SJSA1 (cell line): ENCODE results near the gene FSHR. TPM values are rescaled to one million over a fixed set of nuclear protein-coding genes. Genes with fewer than 3 reads are reported as not detected.

Experiments used
- DNase-seq, 2 experiments: peaks; one replicate each; pipeline ENCODE4 v3.0.0-alpha.2; 2015 to 2020; ENCODE audit warnings: low spot score in 2 of 2, low read depth in 1 of 2
- H3K27ac ChIP-seq: fragments of 250-450 bp; sonication (Bioruptor Pico); 2 replicates; pipeline ENCODE4 v1.5.1; 2020; ENCODE audit warnings: mild to moderate bottlenecking, moderate library complexity
- H3K27me3 ChIP-seq: fragments of 250-450 bp; sonication (Bioruptor Pico); replicated peaks from 2 replicates; pipeline ENCODE4 v1.5.1; 2020; ENCODE audit warnings: mild to moderate bottlenecking, moderate library complexity
- H3K36me3 ChIP-seq: fragments of 250-450 bp; sonication (Bioruptor Pico); 2 replicates; pipeline ENCODE4 v1.5.1; 2020; ENCODE audit warnings: mild to moderate bottlenecking
- H3K4me1 ChIP-seq: fragments of 250-450 bp; sonication (Bioruptor Pico); replicated peaks from 2 replicates; pipeline ENCODE4 v1.6.1; 2021; ENCODE audit warnings: mild to moderate bottlenecking
- H3K4me3 ChIP-seq: fragments of 250-450 bp; sonication (Bioruptor Pico); 2 replicates; pipeline ENCODE4 v1.5.1; 2020; ENCODE audit warnings: mild to moderate bottlenecking
- H3K9me3 ChIP-seq: fragments of 250-450 bp; sonication (Bioruptor Pico); replicated peaks from 2 replicates; pipeline ENCODE4 v1.5.1; 2020; ENCODE audit warnings: mild to moderate bottlenecking
- total RNA-seq: library from RNA; depleted of rRNA; stranded (reverse); fragments of >200 nt; shearing (Covaris generic); gene quantifications from 2 replicates; pipeline ENCODE4 v1.2.3, GENCODE V29; 2014

The FSHR gene
- total RNA-seq, 1 experiment from 2014 or later = not detected

GRCh38 chr2:49154891-49155290 lies 576 bp upstream of the FSHR start:
- Histone ChIP-seq H3K4me1 (no peaks in the 10 kb centered on the region), H3K27me3 (0 out of 2 replicates have a peak, but pooled peaks cover 2% of the 10 kb centered on the region), H3K4me3 (no peak overlapping the region), H3K9me3 (no peaks in the 10 kb centered on the region), H3K27ac (no peak overlapping the region), H3K36me3 (no peaks in the 10 kb centered on the region)
- no peak for DNase-seq

- Histone ChIP-seq H3K9me3 (no peaks in the 10 kb centered on the region), H3K36me3 (no peaks in the 10 kb centered on the region), H3K4me3 (no peak overlapping the region), H3K4me1 (no peaks in the 10 kb centered on the region), H3K27ac (no peak overlapping the region), H3K27me3 (0 out of 2 replicates have a peak, but pooled peaks cover 2% of the 10 kb centered on the region)
- no peak for DNase-seq
Measured at GRCh38 chr2:49153252-49153651, 1.1 kb downstream of the FSHR start.

- Histone ChIP-seq H3K36me3 (no peaks in the 10 kb centered on the region), H3K27ac (no peak overlapping the region), H3K9me3 (no peaks in the 10 kb centered on the region), H3K4me1 (no peaks in the 10 kb centered on the region), H3K4me3 (no peak overlapping the region), H3K27me3 (0 out of 2 replicates have a peak, but pooled peaks cover 2% of the 10 kb centered on the region)
- DNase-seq = no peak
Measured at GRCh38 chr2:49152824-49153223, 1.5 kb downstream of the FSHR start.

- no peaks in the 10 kb centered on the region for H3K36me3 ChIP-seq
- no peaks in the 10 kb centered on the region for H3K4me1 ChIP-seq
- 0 out of 2 replicates have a peak, but pooled peaks cover 2% of the 10 kb centered on the region for H3K9me3 ChIP-seq
- no peak for DNase-seq
- no peaks in the 10 kb centered on the region; the same call in 1 of the 2 replicates for H3K27me3 ChIP-seq
- H3K27ac ChIP-seq = no peak overlapping the region
- no peak overlapping the region for H3K4me3 ChIP-seq
Measured at GRCh38 chr2:49146401-49146800, 7.9 kb downstream of the FSHR start.

- H3K9me3 ChIP-seq = no peaks in the 10 kb centered on the region
- no peaks in the 10 kb centered on the region for H3K27me3 ChIP-seq
- no peak overlapping the region for H3K27ac ChIP-seq
- H3K36me3 ChIP-seq = no peaks in the 10 kb centered on the region
- H3K4me1 ChIP-seq = no peaks in the 10 kb centered on the region
- no peak for DNase-seq
- no peak overlapping the region for H3K4me3 ChIP-seq
Measured at GRCh38 chr2:49131801-49132200, 22.5 kb downstream of the FSHR start.

GRCh38 chr2:49129034-49129433 lies 25.3 kb downstream of the FSHR start:
- Histone ChIP-seq H3K4me3 (no peak overlapping the region), H3K9me3 (no peaks in the 10 kb centered on the region), H3K36me3 (no peaks in the 10 kb centered on the region), H3K4me1 (no peaks in the 10 kb centered on the region), H3K27ac (no peak overlapping the region), H3K27me3 (no peaks in the 10 kb centered on the region)
- no peak for DNase-seq

- Histone ChIP-seq H3K36me3 (no peaks in the 10 kb centered on the region), H3K27me3 (no peaks in the 10 kb centered on the region), H3K4me1 (no peaks in the 10 kb centered on the region), H3K4me3 (no peak overlapping the region), H3K9me3 (no peaks in the 10 kb centered on the region), H3K27ac (no peak overlapping the region)
- DNase-seq = no peak
Measured at GRCh38 chr2:49123600-49123999, 30.7 kb downstream of the FSHR start.

- no peak for DNase-seq
- Histone ChIP-seq H3K27ac (no peak overlapping the region), H3K9me3 (no peaks in the 10 kb centered on the region), H3K36me3 (no peaks in the 10 kb centered on the region), H3K4me1 (no peaks in the 10 kb centered on the region), H3K4me3 (no peak overlapping the region), H3K27me3 (no peaks in the 10 kb centered on the region)
Measured at GRCh38 chr2:49122107-49122506, 32.2 kb downstream of the FSHR start.

- Histone ChIP-seq H3K27me3 (no peaks in the 10 kb centered on the region), H3K27ac (no peak overlapping the region), H3K9me3 (no peaks in the 10 kb centered on the region), H3K4me3 (no peak overlapping the region), H3K36me3 (no peaks in the 10 kb centered on the region), H3K4me1 (no peaks in the 10 kb centered on the region)
- no peak for DNase-seq
Measured at GRCh38 chr2:49113046-49113445, 41.3 kb downstream of the FSHR start.

GRCh38 chr2:49111456-49111855 lies 42.9 kb downstream of the FSHR start:
- Histone ChIP-seq H3K9me3 (no peaks in the 10 kb centered on the region), H3K27me3 (no peaks in the 10 kb centered on the region), H3K27ac (no peak overlapping the region), H3K4me3 (no peak overlapping the region), H3K4me1 (no peaks in the 10 kb centered on the region), H3K36me3 (no peaks in the 10 kb centered on the region)
- no peak for DNase-seq

GRCh38 chr2:49111006-49111405 lies 43.3 kb downstream of the FSHR start:
- Histone ChIP-seq H3K27me3 (no peaks in the 10 kb centered on the region), H3K4me1 (no peaks in the 10 kb centered on the region), H3K4me3 (no peak overlapping the region), H3K27ac (no peak overlapping the region), H3K36me3 (no peaks in the 10 kb centered on the region), H3K9me3 (no peaks in the 10 kb centered on the region)
- no peak for DNase-seq

GRCh38 chr2:49110571-49110970 lies 43.7 kb downstream of the FSHR start:
- H3K27ac ChIP-seq = no peak overlapping the region
- no peaks in the 10 kb centered on the region for H3K4me1 ChIP-seq
- DNase-seq = no peak
- H3K4me3 ChIP-seq = no peak overlapping the region
- no peaks in the 10 kb centered on the region for H3K9me3 ChIP-seq
- H3K27me3 ChIP-seq = no peaks in the 10 kb centered on the region
- no peaks in the 10 kb centered on the region for H3K36me3 ChIP-seq

GRCh38 chr2:49108851-49109250 lies 45.5 kb downstream of the FSHR start:
- Histone ChIP-seq H3K4me3 (no peak overlapping the region), H3K4me1 (no peaks in the 10 kb centered on the region), H3K27me3 (no peaks in the 10 kb centered on the region), H3K36me3 (no peaks in the 10 kb centered on the region), H3K9me3 (no peaks in the 10 kb centered on the region), H3K27ac (no peak overlapping the region)
- DNase-seq = no peak

GRCh38 chr2:49108436-49108835 lies 45.9 kb downstream of the FSHR start:
- Histone ChIP-seq H3K9me3 (no peaks in the 10 kb centered on the region), H3K4me3 (no peak overlapping the region), H3K27me3 (no peaks in the 10 kb centered on the region), H3K4me1 (no peaks in the 10 kb centered on the region), H3K27ac (no peak overlapping the region), H3K36me3 (no peaks in the 10 kb centered on the region)
- no peak for DNase-seq

- DNase-seq = no peak
- no peaks in the 10 kb centered on the region for H3K36me3 ChIP-seq
- no peaks in the 10 kb centered on the region for H3K4me1 ChIP-seq
- H3K9me3 ChIP-seq = no peaks in the 10 kb centered on the region
- H3K27ac ChIP-seq = no peak overlapping the region
- no peak overlapping the region for H3K4me3 ChIP-seq
- H3K27me3 ChIP-seq = no peaks in the 10 kb centered on the region
Measured at GRCh38 chr2:49105506-49105905, 48.8 kb downstream of the FSHR start.
